PC-3 (cell line): Measurements from ENCODE around the gene NMD3. TPM values are rescaled to one million over a fixed set of nuclear protein-coding genes. Genes with fewer than 3 reads are reported as not detected.

ENCODE experiments used
- ATAC-seq: fragments of 200-7000 bp; cut with Tn5 transposase; 2 replicates; pipeline ENCODE4 v1.9.1; 2020; ENCODE audit warnings: mild to moderate bottlenecking, moderate library complexity
- BruUV-seq: library from RNA; stranded (reverse); fragments of 400-500 nt; replicated peaks from 2 replicates; lab custom pipeline; 2021; lab: Mats Ljungman, UMichigan
- CTCF ChIA-PET: fragments of 300-600 bp; sonication (Branson Sonifier 250); formaldehyde crosslinking; loops from one replicate; lab custom pipeline; 2022; ENCODE audit warnings: antibody characterized with exemption; lab: Charles Lee
- POLR2A ChIA-PET: fragments of 300-600 bp; sonication (Branson Sonifier 250); formaldehyde crosslinking; loops from one replicate; lab custom pipeline; 2022; ENCODE audit warnings: antibody characterized with exemption; ENCODE audit not compliant: unreplicated experiment; lab: Charles Lee
- DNase-seq: peaks from one replicate; pipeline ENCODE4 v3.0.0-alpha.2; 2015
- H2AFZ ChIP-seq: fragments of 300-600 bp; sonication (generic); 2 replicates; pipeline ENCODE4 v1.6.0; 2016; ENCODE audit warnings: antibody characterized with exemption, low read length
- H3F3A ChIP-seq: fragments of 300-600 bp; sonication (generic); one replicate; pipeline ENCODE4 v1.6.0; 2017; ENCODE audit warnings: antibody characterized with exemption, low read length, control low read depth, mild to moderate bottlenecking; ENCODE audit not compliant: unreplicated experiment
- H3K27ac ChIP-seq: fragments of 300-600 bp; sonication (generic); 2 replicates; pipeline ENCODE4 v1.5.1; 2016; ENCODE audit warnings: mild to moderate bottlenecking, low read length
- H3K27me3 ChIP-seq: fragments of 300-600 bp; sonication (generic); 2 replicates; pipeline ENCODE4 v1.6.1; 2016; ENCODE audit warnings: low read length, mixed read lengths
- H3K36me3 ChIP-seq: fragments of 300-600 bp; sonication (generic); 2 replicates; pipeline ENCODE4 v1.6.1; 2016; ENCODE audit warnings: low read depth, mixed run types, low read length, mixed read lengths
- H3K4me1 ChIP-seq: fragments of 300-600 bp; sonication (generic); 2 replicates; pipeline ENCODE4 v1.5.1; 2016; ENCODE audit warnings: low read length; ENCODE audit not compliant: insufficient read depth
- H3K4me2 ChIP-seq: fragments of 300-600 bp; sonication (generic); 2 replicates; pipeline ENCODE4 v1.6.0; 2016; ENCODE audit warnings: low read length
- H3K4me3 ChIP-seq: fragments of 300-600 bp; sonication (generic); 2 replicates; pipeline ENCODE4 v1.5.1; 2016; ENCODE audit warnings: mild to moderate bottlenecking, low read length, mixed read lengths
- H3K79me2 ChIP-seq: fragments of 300-600 bp; sonication (generic); 2 replicates; pipeline ENCODE4 v1.6.1; 2017; ENCODE audit warnings: low read length, mixed read lengths
- H3K9ac ChIP-seq: fragments of 300-600 bp; sonication (generic); 2 replicates; pipeline ENCODE4 v1.6.0; 2016; ENCODE audit warnings: mild to moderate bottlenecking, low read length
- H3K9me2 ChIP-seq: fragments of 300-600 bp; sonication (generic); replicated peaks from 2 replicates; pipeline ENCODE4 v1.6.1; 2016; ENCODE audit warnings: mixed run types, low read length, mixed read lengths
- H3K9me3 ChIP-seq: fragments of 300-600 bp; sonication (generic); 2 replicates; pipeline ENCODE4 v1.6.1; 2016; ENCODE audit warnings: low read length, mixed read lengths
- H4K20me1 ChIP-seq: fragments of 300-600 bp; sonication (generic); 2 replicates; pipeline ENCODE4 v1.6.1; 2016; ENCODE audit warnings: low read length, mixed read lengths
- CTCF ChIP-seq: fragments of 300-600 bp; sonication (generic); conservative IDR thresholded peaks from 2 replicates; pipeline ENCODE4 v1.5.1; 2017; ENCODE audit warnings: antibody characterized with exemption, low read depth, mild to moderate bottlenecking, low read length
- EZH2 ChIP-seq: fragments of 300-600 bp; sonication (generic); IDR thresholded peaks from one replicate; pipeline ENCODE4 v1.6.1; 2017; ENCODE audit warnings: antibody characterized with exemption, mild to moderate bottlenecking, low read length; ENCODE audit not compliant: unreplicated experiment
- EZH2phosphoT487 ChIP-seq: fragments of 300-600 bp; sonication (generic); IDR thresholded peaks from 2 replicates; pipeline ENCODE4 v1.6.1; 2018; ENCODE audit warnings: mild to moderate bottlenecking, antibody characterized with exemption, low read length, borderline replicate concordance
- intact Hi-C: fragments of 100-400 bp; cut with micrococcal nuclease; formaldehyde crosslinking; loops from 2 replicates; pipeline ENCODE4 v1.9.0; 2023
- total RNA-seq: library from RNA; depleted of rRNA; stranded (reverse); fragments of >200 nt; gene quantifications from 2 replicates; pipeline ENCODE4 v1.2.3, GENCODE V29; 2014

Gene NMD3
- total RNA-seq, 1 experiment from 2014 or later = 72.6 TPM

GRCh38 chr3:161221806-161222600 is 892 bp downstream of the NMD3 start:
- no peaks in the 10 kb centered on the region for H3K9me3 ChIP-seq
- TF ChIP-seq CTCF (no peak), EZH2phosphoT487 (no peak), EZH2 (no peak)
- TSS peak; percentile 13 for BruUV-seq
- H3K36me3 ChIP-seq = peaks cover 28% of the 10 kb centered on the region
- peak overlapping the region; percentile 89 for H2AFZ ChIP-seq
- intact Hi-C loops = loop anchor here (5.0 to 10.0 kb wide), 6 partner anchors 45 to 657 kb away; partner anchors contain the start of gene KPNA4
- H3K27ac ChIP-seq = peak overlapping the region; percentile 72
- peak overlapping the region; percentile 96 for H3K4me3 ChIP-seq
- H3K9ac ChIP-seq = peak overlapping the region; percentile 98
- peaks cover 39% of the 10 kb centered on the region for H4K20me1 ChIP-seq
- H3K79me2 ChIP-seq = peaks cover 60% of the 10 kb centered on the region
- H3K4me1 ChIP-seq = peaks cover 39% of the 10 kb centered on the region
- no peaks in the 10 kb centered on the region for H3K27me3 ChIP-seq
- ATAC-seq (no peak), DNase-seq (peak; percentile 28)
- H3F3A ChIP-seq = no peaks in the 10 kb centered on the region
- CTCF ChIA-PET = interaction anchor here (1.2 kb wide), 1 partner anchor 254 kb away, joined by 3 read pairs; no protein-coding TSS in a partner anchor
- H3K9me2 ChIP-seq = no peaks in the 10 kb centered on the region
- POLR2A ChIA-PET = interaction anchor here (0.7 kb wide), 1 partner anchor 8 kb away, joined by 4 read pairs; no protein-coding TSS in a partner anchor
- H3K4me2 ChIP-seq = peak overlapping the region; percentile 84

DNA sequence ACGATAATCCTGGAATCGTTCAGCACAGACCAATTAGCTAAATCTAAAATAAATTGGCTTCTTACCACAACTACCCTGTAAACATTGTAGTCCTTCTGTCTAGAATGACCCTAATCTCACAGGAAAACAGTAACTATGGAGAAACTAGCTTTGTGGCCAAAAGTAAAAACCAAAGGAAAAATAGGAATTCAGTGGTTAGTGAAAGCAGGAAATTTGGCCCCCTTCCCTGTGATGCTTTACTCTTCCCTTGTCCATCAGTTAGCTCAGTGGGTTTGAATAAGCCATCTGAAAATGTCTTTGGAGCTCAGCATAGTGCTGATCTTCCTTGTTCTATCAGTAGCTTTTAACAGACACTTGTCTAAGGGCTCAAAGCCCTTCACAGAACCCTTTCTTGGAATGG is 1.6 kb downstream of the NMD3 start:
- H3K9me3 ChIP-seq = no peaks in the 10 kb centered on the region
- intact Hi-C loops = loop anchor here (5.0 to 10.0 kb wide), 6 partner anchors 45 to 658 kb away; partner anchors contain the start of gene KPNA4
- peaks cover 39% of the 10 kb centered on the region for H4K20me1 ChIP-seq
- ChIA-PET POLR2A (no interaction called here), CTCF (no interaction called here)
- H3K4me3 ChIP-seq = peak overlapping the region; percentile 96
- no peak for TF ChIP-seq CTCF
- no peak for TF ChIP-seq EZH2phosphoT487
- no peak for TF ChIP-seq EZH2
- H3K9me2 ChIP-seq = no peaks in the 10 kb centered on the region
- no peak overlapping the region for H2AFZ ChIP-seq
- H3K79me2 ChIP-seq = peaks cover 63% of the 10 kb centered on the region
- peaks cover 31% of the 10 kb centered on the region for H3K36me3 ChIP-seq
- no peak overlapping the region for H3K27ac ChIP-seq
- no peaks in the 10 kb centered on the region for H3K27me3 ChIP-seq
- peak; percentile 31 for DNase-seq
- H3K4me2 ChIP-seq = peak overlapping the region; percentile 84
- H3K9ac ChIP-seq = peak overlapping the region; percentile 98
- peaks cover 32% of the 10 kb centered on the region for H3K4me1 ChIP-seq
- ATAC-seq = no peak
- BruUV-seq = no TSS peak
- H3F3A ChIP-seq = no peaks in the 10 kb centered on the region

DNA sequence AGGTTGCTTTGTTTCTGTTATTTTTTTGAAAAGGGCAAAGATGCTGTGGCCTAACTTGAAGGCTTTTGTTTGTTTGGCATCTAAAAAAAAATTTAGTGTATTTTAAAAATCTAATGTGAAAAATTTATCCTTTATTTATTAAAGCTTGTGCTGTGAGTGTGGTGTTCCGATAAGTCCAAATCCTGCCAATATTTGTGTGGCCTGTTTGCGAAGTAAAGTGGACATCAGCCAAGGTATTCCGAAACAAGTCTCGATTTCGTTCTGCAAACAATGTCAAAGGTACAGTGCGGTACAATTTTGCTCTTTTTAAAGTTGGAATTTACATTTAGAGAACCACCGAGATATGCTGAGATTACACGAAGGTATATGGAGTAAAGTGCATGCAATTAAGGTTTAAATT is 3.7 kb downstream of the NMD3 start:
- H3K79me2 ChIP-seq = peaks cover 84% of the 10 kb centered on the region
- TF ChIP-seq CTCF (no peak), EZH2phosphoT487 (no peak), EZH2 (no peak)
- H3K36me3 ChIP-seq = peaks cover 52% of the 10 kb centered on the region
- ATAC-seq (no peak), DNase-seq (no peak)
- ChIA-PET CTCF (no interaction called here), POLR2A (no interaction called here)
- H3K4me1 ChIP-seq = peaks cover 30% of the 10 kb centered on the region
- H3K4me2 ChIP-seq = peak overlapping the region; percentile 84
- H3K27ac ChIP-seq = no peak overlapping the region
- no peaks in the 10 kb centered on the region for H3K9me3 ChIP-seq
- no peak overlapping the region; the same call in 1 of the 2 replicates for H3K9ac ChIP-seq
- no TSS peak for BruUV-seq
- H3K27me3 ChIP-seq = no peaks in the 10 kb centered on the region
- H3K9me2 ChIP-seq = no peaks in the 10 kb centered on the region
- H4K20me1 ChIP-seq = peaks cover 46% of the 10 kb centered on the region
- no peaks in the 10 kb centered on the region for H3F3A ChIP-seq
- intact Hi-C loops = loop anchor here (5.0 to 10.0 kb wide), 6 partner anchors 43 to 660 kb away; partner anchors contain the start of gene KPNA4
- H3K4me3 ChIP-seq = peak overlapping the region; percentile 96
- H2AFZ ChIP-seq = no peak overlapping the region
